K562 (cell line): Measurements from ENCODE around the gene SPTBN4. TPM values are rescaled to one million over a fixed set of nuclear protein-coding genes. Genes with fewer than 3 reads are reported as not detected.
A peak's percentile ranks its signal among the peaks of the same experiment; 100 is the strongest.

ENCODE experiments used
- ATF7 ChIP-seq: fragments of 450-650 bp; IDR thresholded peaks from 2 replicates; pipeline ENCODE4 v1.7.1; 2014; ENCODE audit warnings: mild to moderate bottlenecking, moderate library complexity
- BDP1 ChIP-seq: IDR thresholded peaks from 3 replicates; pipeline ENCODE4 v1.6.1; 2011; ENCODE audit not compliant: insufficient read length, insufficient read depth
- FOXK1 ChIP-seq: sonication (generic); formaldehyde crosslinking; IDR thresholded peaks from 2 replicates; pipeline ENCODE4 v1.8.0; 2022; ENCODE audit warnings: missing genetic modification reagents, mild to moderate bottlenecking, borderline replicate concordance
- HMG20A ChIP-seq: fragments of 450-650 bp; formaldehyde crosslinking; conservative IDR thresholded peaks from 2 replicates; pipeline ENCODE4 v1.4.0; 2020; ENCODE audit warnings: mild to moderate bottlenecking, mixed read lengths
- HNRNPLL ChIP-seq: fragments of 200-400 bp; formaldehyde crosslinking; IDR thresholded peaks from 2 replicates; pipeline ENCODE4 v1.6.1; 2017; ENCODE audit warnings: low read length, low read depth, mild to moderate bottlenecking; ENCODE audit not compliant: poor library complexity, severe bottlenecking
- KLF6 ChIP-seq: fragments of 250-450 bp; sonication (Bioruptor Pico); IDR thresholded peaks from 2 replicates; pipeline ENCODE4 v1.4.0; 2020; ENCODE audit warnings: mild to moderate bottlenecking, moderate library complexity, borderline replicate concordance
- MEIS2 ChIP-seq: fragments of 450-650 bp; IDR thresholded peaks from 2 replicates; pipeline ENCODE4 v1.6.1; 2014; ENCODE audit warnings: mild to moderate bottlenecking; ENCODE audit not compliant: partially characterized antibody
- PHB ChIP-seq: fragments of 250-450 bp; sonication (Bioruptor Pico); IDR thresholded peaks from 2 replicates; pipeline ENCODE4 v1.5.0; 2021
- PHF21A ChIP-seq: fragments of 450-650 bp; IDR thresholded peaks from 2 replicates; pipeline ENCODE4 v1.6.1; 2017; ENCODE audit warnings: low read depth, borderline replicate concordance
- RBM14 ChIP-seq: fragments of 200-400 bp; formaldehyde crosslinking; IDR thresholded peaks from 2 replicates; pipeline ENCODE4 v1.6.1; 2018; ENCODE audit warnings: low read depth, mild to moderate bottlenecking, low read length, moderate library complexity, borderline replicate concordance; ENCODE audit not compliant: insufficient read depth
- SRSF9 ChIP-seq: fragments of 200-400 bp; formaldehyde crosslinking; IDR thresholded peaks from 2 replicates; pipeline ENCODE4 v1.6.1; 2017; ENCODE audit warnings: low read depth, low read length, borderline replicate concordance
- TAF7 ChIP-seq: fragments of 450-650 bp; IDR thresholded peaks from 2 replicates; pipeline ENCODE4 v1.6.1; 2016; ENCODE audit warnings: missing genetic modification characterization, missing compliant biosample characterization
- TCF7 ChIP-seq: sonication (generic); IDR thresholded peaks from 2 replicates; pipeline ENCODE4 v1.6.1; 2016; ENCODE audit warnings: antibody characterized with exemption, borderline replicate concordance
- ZFP30 ChIP-seq: fragments of 250-450 bp; sonication (Bioruptor Pico); IDR thresholded peaks from 2 replicates; pipeline ENCODE4 v1.8.0; 2022; ENCODE audit warnings: moderate library complexity, mild to moderate bottlenecking, inconsistent platforms, borderline replicate concordance
- ZNF197 ChIP-seq: fragments of 200-800 bp; sonication (Bioruptor generic); IDR thresholded peaks from 2 replicates; pipeline ENCODE4 v1.6.1; 2016; ENCODE audit warnings: low read depth, missing genetic modification characterization, missing compliant biosample characterization
- ZNF3 ChIP-seq: fragments of 250-450 bp; sonication (Bioruptor Pico); IDR thresholded peaks from 2 replicates; pipeline ENCODE4 v1.5.0; 2021; ENCODE audit warnings: mild to moderate bottlenecking, moderate library complexity
- polyA plus RNA-seq, 8 experiments: library from polyadenylated mRNA; depleted of rRNA in 4 of 8; stranded (reverse) in 5 of 8; unstranded in 3 of 8; fragments of >200 nt; fragmentation: Nextera tagmentation in 2 of 8; fragmentation: Illumina TruSeq in 1 of 8; extraction: Ambion mirVana in 2 of 8; extraction: Trizol in 1 of 8; gene quantifications; 2 replicates each; pipeline versions ENCODE4 v1.2.1 to v1.2.3, GENCODE V29; 2011 to 2014; ENCODE audit warnings: inconsistent platforms in 1 of 8, missing spikeins in 1 of 8
- total RNA-seq, 7 experiments: library from RNA; depleted of rRNA in 6 of 7; stranded (reverse); fragments of >200 nt in 6 of 7; fragmentation: Illumina TruSeq in 2 of 7; extraction: Trizol in 2 of 7; gene quantifications; 2 replicates each; pipeline versions ENCODE4 v1.2.1 to v1.2.3, GENCODE V29; 2011 to 2021; ENCODE audit warnings: low replicate concordance in 1 of 7
- TF ChIP-seq, protein P1 (sequence below): sonication (generic); formaldehyde crosslinking; IDR thresholded peaks from 2 replicates; pipeline ENCODE4 v1.8.1; 2023; ENCODE audit warnings: mild to moderate bottlenecking, missing genetic modification reagents
- TF ChIP-seq, protein P2 (sequence below), 3 experiments: fragments of 200-800 bp in 1 of 3; fragments of 250-450 bp in 1 of 3; fragments of 450-650 bp in 1 of 3; sonication (Bioruptor Pico) in 1 of 3; sonication (Bioruptor generic) in 1 of 3; formaldehyde crosslinking in 1 of 3; IDR thresholded peaks; 2 replicates each; pipeline versions ENCODE4 v1.6.1 to v1.8.0; 2016 to 2022; ENCODE audit warnings: mild to moderate bottlenecking in 2 of 3, missing genetic modification characterization in 2 of 3, missing compliant biosample characterization in 1 of 3, moderate library complexity in 1 of 3

Gene SPTBN4
- total and polyA plus RNA-seq, 9 of the 15 experiments (the other 6 are each of a cell fraction or from before 2014, with no cell fraction given) = 0.01 to 1.5 (median 0.86) TPM

- TF ChIP-seq RBM14 (no peak), KLF6 (CRISPR knock-in tag) (no peak), ZNF197 (no peak), TAF7 (no peak), SRSF9 (no peak), MEIS2 (peak; percentile 5), PHB (CRISPR knock-in tag) (no peak), HMG20A (no peak), HNRNPLL (no peak), PHF21A (0 out of 2 replicates have a peak, but pooled peaks have one; percentile 12), ATF7 (peak; percentile 32; the same call in 1 of the 2 replicates), FOXK1 (CRISPR knock-in tag) (no peak), ZNF3 (CRISPR knock-in tag) (no peak), TCF7 (no peak), BDP1 (no peak), ZFP30 (no peak)
- TF ChIP-seq, protein P1, sequence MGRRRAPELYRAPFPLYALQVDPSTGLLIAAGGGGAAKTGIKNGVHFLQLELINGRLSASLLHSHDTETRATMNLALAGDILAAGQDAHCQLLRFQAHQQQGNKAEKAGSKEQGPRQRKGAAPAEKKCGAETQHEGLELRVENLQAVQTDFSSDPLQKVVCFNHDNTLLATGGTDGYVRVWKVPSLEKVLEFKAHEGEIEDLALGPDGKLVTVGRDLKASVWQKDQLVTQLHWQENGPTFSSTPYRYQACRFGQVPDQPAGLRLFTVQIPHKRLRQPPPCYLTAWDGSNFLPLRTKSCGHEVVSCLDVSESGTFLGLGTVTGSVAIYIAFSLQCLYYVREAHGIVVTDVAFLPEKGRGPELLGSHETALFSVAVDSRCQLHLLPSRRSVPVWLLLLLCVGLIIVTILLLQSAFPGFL (CRISPR knock-in tag) = no peak; the same call in 1 of the 2 replicates
- TF ChIP-seq, protein P2, sequence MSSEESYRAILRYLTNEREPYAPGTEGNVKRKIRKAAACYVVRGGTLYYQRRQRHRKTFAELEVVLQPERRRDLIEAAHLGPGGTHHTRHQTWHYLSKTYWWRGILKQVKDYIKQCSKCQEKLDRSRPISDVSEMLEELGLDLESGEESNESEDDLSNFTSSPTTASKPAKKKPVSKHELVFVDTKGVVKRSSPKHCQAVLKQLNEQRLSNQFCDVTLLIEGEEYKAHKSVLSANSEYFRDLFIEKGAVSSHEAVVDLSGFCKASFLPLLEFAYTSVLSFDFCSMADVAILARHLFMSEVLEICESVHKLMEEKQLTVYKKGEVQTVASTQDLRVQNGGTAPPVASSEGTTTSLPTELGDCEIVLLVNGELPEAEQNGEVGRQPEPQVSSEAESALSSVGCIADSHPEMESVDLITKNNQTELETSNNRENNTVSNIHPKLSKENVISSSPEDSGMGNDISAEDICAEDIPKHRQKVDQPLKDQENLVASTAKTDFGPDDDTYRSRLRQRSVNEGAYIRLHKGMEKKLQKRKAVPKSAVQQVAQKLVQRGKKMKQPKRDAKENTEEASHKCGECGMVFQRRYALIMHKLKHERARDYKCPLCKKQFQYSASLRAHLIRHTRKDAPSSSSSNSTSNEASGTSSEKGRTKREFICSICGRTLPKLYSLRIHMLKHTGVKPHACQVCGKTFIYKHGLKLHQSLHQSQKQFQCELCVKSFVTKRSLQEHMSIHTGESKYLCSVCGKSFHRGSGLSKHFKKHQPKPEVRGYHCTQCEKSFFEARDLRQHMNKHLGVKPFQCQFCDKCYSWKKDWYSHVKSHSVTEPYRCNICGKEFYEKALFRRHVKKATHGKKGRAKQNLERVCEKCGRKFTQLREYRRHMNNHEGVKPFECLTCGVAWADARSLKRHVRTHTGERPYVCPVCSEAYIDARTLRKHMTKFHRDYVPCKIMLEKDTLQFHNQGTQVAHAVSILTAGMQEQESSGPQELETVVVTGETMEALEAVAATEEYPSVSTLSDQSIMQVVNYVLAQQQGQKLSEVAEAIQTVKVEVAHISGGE (CRISPR knock-in tag; IDR thresholded peaks at IDR 0.05) = peak in 1 of 3 experiments; percentile 56; a peak in 1 of 6 replicates
Measured at GRCh38 chr19:40605216-40605971, 138.6 kb downstream of the SPTBN4 start (continued).
